Activated naive CD4-positive, alpha-beta T cell treated with Interleukin-2 at 50 U/mL for 16 hours (primary cell): Measurements from ENCODE around the gene ADCY7.

Experiments used
- DNase-seq: peaks from one replicate; pipeline ENCODE4 v3.0.0-alpha.2; 2020

ADCY7 gene

GRCh38 chr16:50315346-50315997, 49.1 kb downstream of the ADCY7 start:
- peak; percentile 1 for DNase-seq

GRCh38 chr16:50316102-50316847, 49.9 kb downstream of the ADCY7 start:
- DNase-seq, result no peak

GRCh38 chr16:50316848-50317630, 50.7 kb downstream of the ADCY7 start:
- no peak for DNase-seq

- DNase-seq, result no peak
These were observed 52.6 kb downstream of the ADCY7 start for GRCh38 chr16:50318796-50319578.

- no peak for DNase-seq
These were observed 54.0 kb downstream of the ADCY7 start for GRCh38 chr16:50320310-50320709.

- no peak for DNase-seq
These were observed 56.0 kb downstream of the ADCY7 start for GRCh38 chr16:50322333-50322732.

GRCh38 chr16:50323335-50324011, 57.1 kb downstream of the ADCY7 start:
- no peak for DNase-seq

- no peak for DNase-seq
These were observed 58.0 kb downstream of the ADCY7 start for GRCh38 chr16:50324345-50324744.

GRCh38 chr16:50326264-50326663, 59.9 kb downstream of the ADCY7 start:
- no peak for DNase-seq

- peak; percentile 61 for DNase-seq
These were observed 60.6 kb downstream of the ADCY7 start for GRCh38 chr16:50326835-50327465.

- DNase-seq, result no peak
These were observed 63.3 kb downstream of the ADCY7 start for GRCh38 chr16:50329446-50330189.

- no peak for DNase-seq
These were observed 65.2 kb downstream of the ADCY7 start for GRCh38 chr16:50331570-50331969.

GRCh38 chr16:50332599-50332998, 66.2 kb downstream of the ADCY7 start:
- no peak for DNase-seq

GRCh38 chr16:50334106-50334975, 68.0 kb downstream of the ADCY7 start:
- DNase-seq, result no peak

- no peak for DNase-seq
These were observed 69.0 kb downstream of the ADCY7 start for GRCh38 chr16:50335196-50335958.

GRCh38 chr16:50336884-50337283, 70.5 kb downstream of the ADCY7 start:
- DNase-seq, result no peak

- no peak for DNase-seq
These were observed 72.2 kb downstream of the ADCY7 start for GRCh38 chr16:50338371-50339231.

GRCh38 chr16:50340578-50340977, 74.2 kb downstream of the ADCY7 start:
- no peak for DNase-seq
